Brain pericyte (primary cell): Measurements from ENCODE around the gene APH1B.
"Not testable (repeated sequence)": the region's sequence is repeated elsewhere in the genome, so short reads cannot be mapped to it uniquely, and the experiment has no call there.

ENCODE experiments used
- DNase-seq: peaks from one replicate; pipeline ENCODE4 v3.0.0-alpha.2; 2012; ENCODE audit warnings: low read depth, low spot score

APH1B gene

DNA sequence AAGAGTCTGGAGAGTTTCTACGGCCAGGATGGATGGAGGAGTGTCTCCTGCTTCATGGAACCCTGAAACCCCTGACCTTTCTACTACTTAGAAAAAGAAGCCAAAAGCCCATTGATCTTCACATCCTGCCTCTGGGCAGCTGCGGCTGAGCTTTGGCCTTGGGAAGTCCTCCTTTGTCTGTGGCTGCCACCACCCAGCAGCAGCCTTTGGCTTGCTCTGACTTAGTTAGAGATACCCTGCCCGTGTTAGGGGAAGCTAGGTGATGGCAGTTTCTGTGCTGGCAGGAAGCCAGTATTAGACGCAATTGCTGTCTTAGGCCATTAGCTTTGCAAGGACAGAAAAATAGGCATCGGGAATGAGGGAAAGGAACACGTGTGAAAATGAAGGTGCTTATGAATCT, 18.8 kb downstream of the APH1B start:
- DNase-seq = no peak

- no peak for DNase-seq
Observed at GRCh38 chr15:63299943-63300575, 22.7 kb downstream of the APH1B start.

- DNase-seq = no peak
Observed at GRCh38 chr15:63301088-63301487, 23.7 kb downstream of the APH1B start.

GRCh38 chr15:63305260-63305659, 27.9 kb downstream of the APH1B start:
- no peak for DNase-seq

DNA sequence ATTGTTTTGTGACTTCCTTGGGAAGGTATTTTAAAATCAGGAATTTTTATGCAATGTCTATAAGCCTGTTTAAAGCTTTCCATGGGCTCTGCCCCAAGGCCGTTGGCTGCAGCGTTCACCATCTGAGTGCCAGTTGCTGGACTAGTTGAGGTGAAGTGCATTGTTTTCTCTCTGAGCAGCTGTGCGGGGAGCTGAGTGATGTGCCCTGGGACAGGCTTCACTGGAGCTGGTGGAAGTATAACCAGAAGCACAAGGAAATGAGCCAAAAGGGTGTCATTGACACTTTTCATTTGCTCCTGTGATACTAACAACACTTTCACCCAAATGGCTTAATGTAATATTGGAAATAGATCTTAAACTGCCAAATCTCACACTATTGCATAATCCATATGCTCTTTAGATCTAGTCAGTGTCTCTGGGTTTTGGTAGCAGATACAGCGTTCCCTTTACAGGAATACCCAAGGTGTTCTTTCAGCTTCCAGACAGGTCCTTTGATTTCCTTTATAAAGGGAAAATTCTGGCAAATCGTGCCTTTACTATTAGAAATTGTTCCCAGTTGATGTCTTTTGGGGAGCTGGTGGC, 29.2 kb downstream of the APH1B start:
- DNase-seq = no peak

DNA sequence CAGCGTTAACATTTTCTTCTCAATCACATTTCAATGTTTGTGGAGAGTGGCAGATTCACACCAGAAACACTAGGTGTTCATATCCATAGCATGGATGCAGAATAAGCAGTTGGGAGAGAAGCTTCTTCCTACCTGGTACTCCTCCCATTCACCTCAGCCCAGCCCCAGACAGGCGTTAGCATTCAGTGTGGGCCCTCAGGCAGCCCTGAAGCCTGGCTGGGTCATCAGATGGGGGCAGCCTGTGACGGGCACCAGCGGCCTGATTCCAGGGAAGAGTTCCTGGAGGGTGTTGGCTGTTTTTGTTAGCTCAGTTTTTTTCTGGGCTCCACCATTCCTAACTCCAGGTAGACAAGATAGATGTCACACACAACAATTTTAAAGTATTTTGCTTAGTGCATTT, 31.1 kb downstream of the APH1B start:
- no peak for DNase-seq

GRCh38 chr15:63308947-63309346, 31.5 kb downstream of the APH1B start:
- no peak for DNase-seq

- DNase-seq = no peak
Observed at GRCh38 chr15:63310646-63311045, 33.2 kb downstream of the APH1B start.

DNA sequence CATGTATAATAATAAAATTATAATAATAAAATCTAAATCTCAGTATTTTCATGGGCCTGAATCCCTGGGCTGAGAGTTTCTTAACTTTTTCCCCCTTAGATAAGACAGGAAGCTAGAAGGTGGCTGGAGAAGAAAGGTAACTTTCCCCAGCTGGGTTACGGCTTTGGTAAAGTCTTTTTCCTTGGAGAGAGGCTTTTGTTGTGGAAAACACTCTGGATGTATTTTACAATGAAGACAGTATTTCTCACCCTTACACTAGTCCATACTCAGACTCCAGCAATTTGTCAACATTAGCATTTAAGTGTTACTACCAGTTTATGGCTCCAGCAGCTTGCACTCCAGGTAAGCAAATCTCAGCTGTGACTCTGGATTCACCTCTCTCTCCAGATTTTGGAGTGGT, 34.9 kb downstream of the APH1B start:
- no peak for DNase-seq

DNA sequence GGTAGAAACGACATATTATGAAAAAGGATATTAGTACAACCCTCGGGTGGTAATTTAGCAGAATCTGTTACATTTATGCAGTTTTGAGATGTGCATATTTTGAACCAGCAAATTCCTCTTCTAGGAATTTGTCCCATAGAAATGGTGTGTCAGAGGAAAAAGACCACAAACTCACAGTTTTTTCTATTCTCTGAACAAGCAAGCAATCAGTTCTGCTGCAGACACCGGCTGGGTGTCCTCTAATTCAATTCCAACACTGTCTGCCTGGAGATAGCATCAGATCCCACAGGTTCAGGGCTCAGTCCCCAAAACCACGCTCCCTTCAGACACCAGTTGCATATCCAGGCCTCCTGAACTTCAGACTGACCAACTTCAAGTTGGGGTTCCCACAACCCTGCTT, 36.4 kb downstream of the APH1B start:
- DNase-seq = no peak

DNA sequence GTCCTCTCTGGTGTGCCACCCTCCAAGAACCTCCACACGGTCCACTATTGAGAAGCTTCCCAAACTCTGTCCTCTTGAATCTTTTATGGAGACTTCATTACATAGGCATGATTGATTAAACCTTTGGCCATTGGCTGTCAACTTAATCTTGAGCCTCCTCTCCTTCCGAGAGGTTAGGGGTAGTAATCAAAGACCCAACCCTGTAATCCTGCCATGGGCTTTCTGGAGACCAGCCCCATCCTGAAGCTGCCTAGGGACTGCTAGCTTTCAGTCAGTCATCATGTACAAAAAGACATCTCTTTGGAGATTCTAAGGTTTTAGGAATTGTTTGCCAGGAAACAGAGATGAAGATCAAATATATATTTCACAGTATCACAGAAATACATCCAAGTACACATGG, 37.0 kb downstream of the APH1B start:
- no peak for DNase-seq

- no peak for DNase-seq
Observed at GRCh38 chr15:63318344-63318743, 40.9 kb downstream of the APH1B start.

- no peak for DNase-seq
Observed at GRCh38 chr15:63319065-63319464, 41.7 kb downstream of the APH1B start.

DNA sequence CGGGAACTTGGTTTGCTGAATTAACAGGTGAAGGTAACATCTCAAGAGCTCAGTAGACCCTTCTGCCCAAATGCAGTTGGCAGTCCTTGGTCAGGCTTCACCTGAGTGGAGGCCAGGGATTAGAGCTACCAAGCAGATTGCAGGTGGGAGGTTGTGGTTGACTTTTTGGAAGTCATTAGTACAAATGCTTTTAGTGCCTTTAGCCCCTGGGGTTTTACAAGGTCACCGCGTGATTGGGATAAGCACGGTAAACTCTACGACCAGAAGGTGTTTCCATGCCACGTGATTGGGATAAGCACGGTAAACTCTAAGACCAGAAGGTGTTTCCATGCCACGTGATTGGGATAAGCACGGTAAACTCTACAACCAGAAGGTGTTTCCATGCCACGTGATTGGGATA, 43.0 kb downstream of the APH1B start:
- not testable (repeated sequence) for DNase-seq

GRCh38 chr15:63320981-63321380, 43.6 kb downstream of the APH1B start:
- not testable (repeated sequence) for DNase-seq

DNA sequence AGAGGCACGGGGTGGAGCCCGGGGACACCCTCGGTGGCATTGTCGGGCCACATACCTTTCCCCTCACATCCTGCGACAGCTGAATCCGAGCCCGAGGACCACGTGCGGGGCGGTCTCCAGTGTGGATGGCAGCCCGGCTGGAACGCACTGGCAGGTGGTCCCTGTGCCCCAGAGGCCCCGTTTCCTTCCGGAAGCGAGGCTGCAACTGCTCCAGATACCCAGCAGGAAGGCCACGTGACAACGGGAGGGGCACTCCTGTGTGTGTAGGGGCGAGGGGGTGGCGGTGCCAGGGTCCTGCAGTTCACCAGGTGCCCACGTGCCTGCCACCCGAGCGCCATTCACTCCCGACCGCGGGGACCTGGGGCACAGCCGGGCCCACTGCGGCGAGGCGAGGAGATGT, 44.1 kb downstream of the APH1B start:
- DNase-seq = no peak

- DNase-seq = no peak
Observed at GRCh38 chr15:63322541-63322940, 45.1 kb downstream of the APH1B start.

- no peak for DNase-seq
Observed at GRCh38 chr15:63323798-63324563, 46.6 kb downstream of the APH1B start.

- DNase-seq = no peak
Observed at GRCh38 chr15:63324770-63325169, 47.4 kb downstream of the APH1B start.

DNA sequence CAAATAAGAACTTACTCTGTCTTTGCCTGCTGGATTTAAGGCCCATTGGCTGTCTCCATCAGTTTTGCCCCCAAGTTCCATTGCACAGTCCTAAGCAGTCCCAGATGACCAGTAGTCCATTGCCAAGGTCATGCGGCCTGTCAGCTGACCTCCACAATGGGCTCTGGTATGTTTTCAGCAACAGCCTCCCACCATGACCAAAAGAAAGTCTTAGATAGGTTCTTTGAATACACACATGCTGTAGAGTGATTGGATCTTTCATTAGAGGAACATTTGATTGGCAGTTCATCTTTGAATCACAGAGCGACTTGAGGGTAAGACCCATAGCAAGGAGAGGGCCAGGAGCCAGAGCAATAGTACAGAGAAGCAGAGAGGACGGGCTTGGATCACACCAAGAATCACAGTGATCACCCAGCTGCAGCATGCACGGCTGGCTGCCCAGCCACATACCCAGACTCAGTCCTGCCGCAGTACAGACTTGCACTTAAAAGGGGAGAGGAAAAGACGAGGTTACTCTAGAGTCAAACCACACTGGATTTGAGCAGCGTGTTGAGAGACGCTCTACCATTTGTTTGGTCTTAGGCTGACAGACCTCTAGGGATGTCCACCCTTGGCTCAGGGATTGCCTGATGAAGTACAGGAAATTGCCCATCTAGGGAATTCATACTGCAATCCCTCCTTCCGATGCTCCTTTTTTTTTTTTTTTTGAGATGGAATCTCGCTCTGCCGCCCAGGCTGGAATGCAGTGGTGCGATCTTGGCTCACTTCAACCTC, 50.4 kb downstream of the APH1B start:
- DNase-seq = no peak

DNA sequence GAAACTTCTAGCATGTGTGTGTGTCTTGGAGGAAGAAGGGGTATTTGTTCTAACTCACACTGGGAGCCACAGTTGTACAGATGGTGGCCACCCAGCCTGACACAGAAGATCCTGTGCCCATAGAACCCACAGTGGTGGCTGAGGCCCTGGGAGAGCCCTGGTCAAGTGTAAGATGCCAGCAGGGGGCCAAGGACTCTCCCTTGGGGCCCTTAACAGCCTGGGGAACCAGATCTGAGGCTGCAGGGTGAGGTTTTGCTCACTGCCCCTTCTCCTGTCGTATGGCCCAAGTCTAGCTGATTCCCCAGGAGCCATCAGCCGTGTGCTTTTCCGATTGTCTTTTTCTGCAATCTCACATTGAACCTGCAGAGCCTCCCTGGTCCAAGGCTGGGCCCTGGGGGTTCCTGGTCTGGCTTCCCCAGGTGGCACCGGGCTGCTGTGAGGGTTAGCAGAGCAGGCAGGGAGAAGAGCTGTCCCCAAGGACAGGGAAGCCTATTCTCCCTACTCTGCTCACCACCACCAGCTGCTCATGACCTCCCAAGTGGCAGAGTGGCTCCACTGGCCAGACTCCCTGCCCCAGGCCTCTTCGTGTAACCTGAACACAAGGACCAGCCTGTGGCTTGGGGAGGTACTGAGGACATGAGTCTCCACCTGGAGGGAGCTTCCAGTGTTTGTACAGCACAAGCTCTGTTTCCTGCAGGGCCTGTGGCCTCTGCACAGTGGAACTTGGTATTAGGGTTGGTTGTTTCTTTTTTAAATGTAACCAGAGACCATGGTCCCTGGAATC, 52.4 kb downstream of the APH1B start:
- DNase-seq = no peak

DNA sequence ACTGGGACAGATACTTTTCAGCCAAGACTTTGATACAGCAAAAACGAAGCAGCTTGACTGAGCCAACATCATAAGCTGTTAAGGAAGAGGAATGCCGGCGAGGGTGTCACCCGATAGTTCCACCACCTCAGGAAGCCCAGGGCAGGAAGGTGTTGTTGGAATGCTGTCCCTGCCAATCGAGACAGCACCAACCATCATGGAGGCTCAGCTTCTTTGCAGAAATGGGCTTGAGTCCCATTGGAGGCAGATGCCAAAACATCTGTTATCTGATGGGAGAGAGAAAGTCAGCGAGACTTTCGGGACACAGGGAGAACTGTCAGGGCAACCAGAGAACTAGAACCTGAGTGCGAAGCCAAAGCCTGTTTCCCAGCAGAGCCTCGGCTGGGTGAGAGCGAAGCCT, 53.5 kb downstream of the APH1B start:
- no peak for DNase-seq
